HepG2 (cell line): Measurements from ENCODE around the gene C18orf63. TPM values are rescaled to one million over a fixed set of nuclear protein-coding genes. Genes with fewer than 3 reads are reported as not detected.

Experiments used
- HNRNPL ChIP-seq: fragments of 200-400 bp; formaldehyde crosslinking; IDR thresholded peaks from 2 replicates; pipeline ENCODE4 v1.6.1; 2017; ENCODE audit warnings: mild to moderate bottlenecking, low read depth, low read length
- KDM5A ChIP-seq: fragments of 200-600 bp; sonication (generic); IDR thresholded peaks from 2 replicates; pipeline ENCODE4 v1.7.0; 2018; ENCODE audit warnings: antibody characterized with exemption, mild to moderate bottlenecking, low read length, borderline replicate concordance
- NFRKB ChIP-seq: fragments of 450-650 bp; IDR thresholded peaks from 2 replicates; pipeline ENCODE4 v1.6.1; 2017
- PBX2 ChIP-seq: IDR thresholded peaks from 2 replicates; pipeline ENCODE4 v1.6.1; 2016; ENCODE audit warnings: control low read depth
- ZBTB33 ChIP-seq: sonication (generic); formaldehyde crosslinking; IDR thresholded peaks from 2 replicates; pipeline ENCODE4 v1.4.0; 2020; ENCODE audit warnings: missing genetic modification reagents
- ZNF142 ChIP-seq: sonication (generic); formaldehyde crosslinking; IDR thresholded peaks from 2 replicates; pipeline ENCODE4 v1.4.0; 2020; ENCODE audit warnings: missing genetic modification reagents
- ZNF512B ChIP-seq: sonication (generic); formaldehyde crosslinking; IDR thresholded peaks from 2 replicates; pipeline ENCODE4 v1.5.1; 2020; ENCODE audit warnings: missing genetic modification reagents, mild to moderate bottlenecking, borderline replicate concordance
- ZNF724P ChIP-seq: sonication (generic); formaldehyde crosslinking; IDR thresholded peaks from 2 replicates; pipeline ENCODE4 v1.8.0; 2022; ENCODE audit warnings: missing genetic modification reagents, borderline replicate concordance
- polyA plus RNA-seq, 8 experiments: library from polyadenylated mRNA; depleted of rRNA in 3 of 8; stranded (reverse) in 7 of 8; unstranded in 1 of 8; fragments of >200 nt; fragmentation: Illumina TruSeq in 4 of 8; extraction: Trizol in 4 of 8; gene quantifications; 2 replicates each; pipeline versions ENCODE4 v1.2.1 to v1.2.3, GENCODE V29; 2011 to 2016; ENCODE audit warnings: low read depth in 4 of 8, missing spikeins in 1 of 8, mixed read lengths in 1 of 8; ENCODE audit not compliant: insufficient read depth in 1 of 8
- total RNA-seq, 5 experiments: library from RNA; depleted of rRNA; stranded (reverse); fragments of >200 nt; fragmentation: Illumina TruSeq; extraction: Trizol; gene quantifications; 2 replicates each; pipeline ENCODE4 v1.2.3, GENCODE V29; 2016; ENCODE audit warnings: low read depth in 1 of 5
- TF ChIP-seq, protein P1 (sequence below): sonication (generic); formaldehyde crosslinking; IDR thresholded peaks from 2 replicates; pipeline ENCODE4 v1.4.0; 2020; ENCODE audit warnings: missing genetic modification reagents
- TF ChIP-seq, protein P2 (sequence below): IDR thresholded peaks from 2 replicates; pipeline ENCODE4 v1.6.1; 2012; ENCODE audit warnings: low read depth, low read length, improper control_type of control experiment

C18orf63 gene
- total and polyA plus RNA-seq, 2 of the 13 experiments (the other 11 are each of a cell fraction or from before 2014, with no cell fraction given) = 0.01 TPM; not detected in 1

GRCh38 chr18:74368901-74369705, 53.5 kb downstream of the C18orf63 start (continued):
- no peak for TF ChIP-seq ZBTB33 (CRISPR knock-in tag)
- no peak for TF ChIP-seq KDM5A
- TF ChIP-seq, protein P1, sequence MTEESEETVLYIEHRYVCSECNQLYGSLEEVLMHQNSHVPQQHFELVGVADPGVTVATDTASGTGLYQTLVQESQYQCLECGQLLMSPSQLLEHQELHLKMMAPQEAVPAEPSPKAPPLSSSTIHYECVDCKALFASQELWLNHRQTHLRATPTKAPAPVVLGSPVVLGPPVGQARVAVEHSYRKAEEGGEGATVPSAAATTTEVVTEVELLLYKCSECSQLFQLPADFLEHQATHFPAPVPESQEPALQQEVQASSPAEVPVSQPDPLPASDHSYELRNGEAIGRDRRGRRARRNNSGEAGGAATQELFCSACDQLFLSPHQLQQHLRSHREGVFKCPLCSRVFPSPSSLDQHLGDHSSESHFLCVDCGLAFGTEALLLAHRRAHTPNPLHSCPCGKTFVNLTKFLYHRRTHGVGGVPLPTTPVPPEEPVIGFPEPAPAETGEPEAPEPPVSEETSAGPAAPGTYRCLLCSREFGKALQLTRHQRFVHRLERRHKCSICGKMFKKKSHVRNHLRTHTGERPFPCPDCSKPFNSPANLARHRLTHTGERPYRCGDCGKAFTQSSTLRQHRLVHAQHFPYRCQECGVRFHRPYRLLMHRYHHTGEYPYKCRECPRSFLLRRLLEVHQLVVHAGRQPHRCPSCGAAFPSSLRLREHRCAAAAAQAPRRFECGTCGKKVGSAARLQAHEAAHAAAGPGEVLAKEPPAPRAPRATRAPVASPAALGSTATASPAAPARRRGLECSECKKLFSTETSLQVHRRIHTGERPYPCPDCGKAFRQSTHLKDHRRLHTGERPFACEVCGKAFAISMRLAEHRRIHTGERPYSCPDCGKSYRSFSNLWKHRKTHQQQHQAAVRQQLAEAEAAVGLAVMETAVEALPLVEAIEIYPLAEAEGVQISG (CRISPR knock-in tag) = peak; percentile 43; the same call in 1 of the 2 replicates
- TF ChIP-seq ZNF142 (CRISPR knock-in tag) = no peak
- TF ChIP-seq ZNF512B (CRISPR knock-in tag) = no peak
- TF ChIP-seq PBX2 (CRISPR knock-in tag) = no peak
- TF ChIP-seq NFRKB = no peak
- TF ChIP-seq, protein P2, sequence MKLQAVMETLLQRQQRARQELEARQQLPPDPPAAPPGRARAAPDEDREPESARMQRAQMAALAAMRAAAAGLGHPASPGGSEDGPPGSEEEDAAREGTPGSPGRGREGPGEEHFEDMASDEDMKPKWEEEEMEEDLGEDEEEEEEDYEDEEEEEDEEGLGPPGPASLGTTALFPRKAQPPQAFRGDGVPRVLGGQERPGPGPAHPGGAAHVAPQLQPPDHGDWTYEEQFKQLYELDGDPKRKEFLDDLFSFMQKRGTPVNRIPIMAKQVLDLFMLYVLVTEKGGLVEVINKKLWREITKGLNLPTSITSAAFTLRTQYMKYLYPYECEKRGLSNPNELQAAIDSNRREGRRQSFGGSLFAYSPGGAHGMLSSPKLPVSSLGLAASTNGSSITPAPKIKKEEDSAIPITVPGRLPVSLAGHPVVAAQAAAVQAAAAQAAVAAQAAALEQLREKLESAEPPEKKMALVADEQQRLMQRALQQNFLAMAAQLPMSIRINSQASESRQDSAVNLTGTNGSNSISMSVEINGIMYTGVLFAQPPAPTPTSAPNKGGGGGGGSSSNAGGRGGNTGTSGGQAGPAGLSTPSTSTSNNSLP = peak; percentile 41; the same call in 1 of the 2 replicates
- no peak for TF ChIP-seq HNRNPL
- no peak for TF ChIP-seq ZNF724P (CRISPR knock-in tag)
